GM23248 (cell line): ENCODE data around the gene EML4.

Experiments
- EZH2 ChIP-seq: fragments of 200-600 bp; sonication (generic); IDR thresholded peaks from 2 replicates; pipeline ENCODE4 v1.6.1; 2018; ENCODE audit warnings: antibody characterized with exemption, mild to moderate bottlenecking; ENCODE audit not compliant: insufficient read depth, poor library complexity, severe bottlenecking
- EZH2phosphoT487 ChIP-seq: fragments of 200-600 bp; sonication (generic); IDR thresholded peaks from 2 replicates; pipeline ENCODE4 v1.6.1; 2018; ENCODE audit warnings: antibody characterized with exemption, moderate library complexity, mild to moderate bottlenecking, low read depth; ENCODE audit not compliant: insufficient read depth

DNA sequence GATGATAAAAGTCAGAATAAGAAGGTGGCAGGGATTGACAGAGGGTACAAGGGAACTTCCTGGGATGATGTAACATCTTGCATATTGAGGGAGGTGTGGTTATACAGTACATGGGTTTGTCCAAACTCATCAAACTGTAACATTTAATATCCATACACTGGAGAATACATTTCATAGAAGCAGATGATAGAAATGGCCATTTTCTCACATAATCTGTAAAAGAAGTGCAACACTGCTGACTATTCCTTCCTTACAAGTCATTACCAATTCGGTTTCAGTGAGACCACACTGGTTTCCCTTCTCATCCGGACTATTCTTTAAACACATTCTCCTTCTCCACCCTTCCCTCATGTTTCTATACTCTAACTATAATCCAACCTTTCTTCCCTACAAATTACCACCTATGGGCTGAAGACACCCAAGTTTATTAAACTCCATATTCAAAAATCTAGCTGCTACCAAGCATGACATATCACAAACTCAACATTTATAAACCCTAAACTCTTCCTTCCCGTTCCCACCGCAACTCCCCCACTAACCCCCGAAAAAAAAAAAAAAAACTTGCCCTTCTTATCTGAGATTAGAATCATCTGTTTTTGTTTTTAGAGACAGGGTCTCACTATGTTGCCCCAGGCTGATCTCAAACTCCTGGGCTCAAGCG, 190.3 kb downstream of the EML4 start:
- TF ChIP-seq EZH2 (no peak), EZH2phosphoT487 (no peak)
